ENCODE data around the gene SHISA9.

DNA sequence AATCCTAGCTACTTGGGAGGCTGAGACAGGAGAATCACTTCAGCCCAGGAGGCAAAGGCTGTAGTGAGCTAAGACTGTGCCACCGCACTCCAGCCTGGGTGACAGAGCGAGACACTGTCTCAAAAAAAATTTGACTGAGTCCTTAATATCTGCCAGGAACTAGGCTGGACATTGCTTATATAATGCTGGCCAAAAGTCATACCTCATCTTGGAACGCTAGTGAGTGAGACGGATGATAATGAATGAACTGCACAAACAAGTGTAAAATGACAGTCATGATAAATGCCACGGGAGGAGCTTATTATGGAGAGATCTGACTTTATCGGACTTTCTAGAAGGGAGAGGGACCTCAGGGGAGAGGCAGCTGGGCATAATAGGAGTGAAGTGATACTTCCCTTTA is 327.6 kb downstream of the SHISA9 start:
- TF ChIP-seq, protein P1, sequence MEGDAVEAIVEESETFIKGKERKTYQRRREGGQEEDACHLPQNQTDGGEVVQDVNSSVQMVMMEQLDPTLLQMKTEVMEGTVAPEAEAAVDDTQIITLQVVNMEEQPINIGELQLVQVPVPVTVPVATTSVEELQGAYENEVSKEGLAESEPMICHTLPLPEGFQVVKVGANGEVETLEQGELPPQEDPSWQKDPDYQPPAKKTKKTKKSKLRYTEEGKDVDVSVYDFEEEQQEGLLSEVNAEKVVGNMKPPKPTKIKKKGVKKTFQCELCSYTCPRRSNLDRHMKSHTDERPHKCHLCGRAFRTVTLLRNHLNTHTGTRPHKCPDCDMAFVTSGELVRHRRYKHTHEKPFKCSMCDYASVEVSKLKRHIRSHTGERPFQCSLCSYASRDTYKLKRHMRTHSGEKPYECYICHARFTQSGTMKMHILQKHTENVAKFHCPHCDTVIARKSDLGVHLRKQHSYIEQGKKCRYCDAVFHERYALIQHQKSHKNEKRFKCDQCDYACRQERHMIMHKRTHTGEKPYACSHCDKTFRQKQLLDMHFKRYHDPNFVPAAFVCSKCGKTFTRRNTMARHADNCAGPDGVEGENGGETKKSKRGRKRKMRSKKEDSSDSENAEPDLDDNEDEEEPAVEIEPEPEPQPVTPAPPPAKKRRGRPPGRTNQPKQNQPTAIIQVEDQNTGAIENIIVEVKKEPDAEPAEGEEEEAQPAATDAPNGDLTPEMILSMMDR (IDR thresholded peaks at IDR 0.05): no peak
- TF ChIP-seq POLR2A (IDR thresholded peaks at IDR 0.05): no peak
